Measurements from ENCODE around the gene SNRNP35. TPM values are rescaled to one million over a fixed set of nuclear protein-coding genes. Genes with fewer than 3 reads are reported as not detected.

SNRNP35 gene
- total RNA-seq, 1 donor from 2014 or later, result 11.5 TPM

- H3K4me3 ChIP-seq (ENCODE audit: insufficient read depth, low read depth, low read length), result no peak overlapping the region
- no peak overlapping the region for H2AFZ ChIP-seq (ENCODE audit: low read depth, low read length)
- Mint-ChIP-seq H3K4me1 (ENCODE audit: low read depth, unreplicated experiment) (no peaks in the 10 kb centered on the region), H3K9me3 (ENCODE audit: unreplicated experiment) (no peaks in the 10 kb centered on the region), H3K36me3 (ENCODE audit: low read depth, unreplicated experiment) (peaks cover 28% of the 10 kb centered on the region), H3K27ac (ENCODE audit: unreplicated experiment) (no peak overlapping the region), H3K27me3 (ENCODE audit: low read depth, unreplicated experiment) (no peaks in the 10 kb centered on the region), H3K4me3 (ENCODE audit: unreplicated experiment) (no peak overlapping the region)
- H3K27ac ChIP-seq (ENCODE audit: low read depth, low read length), result no peak overlapping the region
- no peak overlapping the region for H3K9ac ChIP-seq (ENCODE audit: low read length)
- H3K27me3 ChIP-seq (ENCODE audit: insufficient read depth, low read length), result no peaks in the 10 kb centered on the region
- no peaks in the 10 kb centered on the region for H3K4me1 ChIP-seq (ENCODE audit: insufficient read depth, low read length)
- H3K79me2 ChIP-seq (ENCODE audit: insufficient read depth, low read length), result no peaks in the 10 kb centered on the region
- H3K4me2 ChIP-seq (ENCODE audit: low read length), result no peak overlapping the region
- H3K9me3 ChIP-seq (ENCODE audit: insufficient read depth, low read depth, low read length), result no peaks in the 10 kb centered on the region
- no peaks in the 10 kb centered on the region for H3K36me3 ChIP-seq (ENCODE audit: insufficient read depth, low read length)
- FAIRE-seq (no peak), DNase-seq (ENCODE audit: low read depth) (no peak)
- H4K20me1 ChIP-seq (ENCODE audit: insufficient read depth, low read length), result no peaks in the 10 kb centered on the region
- TF ChIP-seq CTCF (IDR thresholded peaks at IDR 0.05; ENCODE audit: insufficient read depth, low read depth, low read length) (no peak), EZH2 (IDR thresholded peaks at IDR 0.05; ENCODE audit: insufficient read depth, low read length) (no peak)
Observed at GRCh38 chr12:123497065-123497464, 39.1 kb downstream of the SNRNP35 start.

GRCh38 chr12:123498126-123498825 is 40.3 kb downstream of the SNRNP35 start:
- TF ChIP-seq CTCF (IDR thresholded peaks at IDR 0.05; ENCODE audit: insufficient read depth, low read depth, low read length), result no peak
- TF ChIP-seq EZH2 (IDR thresholded peaks at IDR 0.05; ENCODE audit: insufficient read depth, low read length), result no peak
- Histone ChIP-seq H3K4me1 (ENCODE audit: insufficient read depth, low read length) (no peaks in the 10 kb centered on the region), H3K27ac (ENCODE audit: low read depth, low read length) (no peak overlapping the region), H3K4me3 (ENCODE audit: insufficient read depth, low read depth, low read length) (no peak overlapping the region), H3K27me3 (ENCODE audit: insufficient read depth, low read length) (no peaks in the 10 kb centered on the region), H4K20me1 (ENCODE audit: insufficient read depth, low read length) (no peaks in the 10 kb centered on the region), H2AFZ (ENCODE audit: low read depth, low read length) (no peak overlapping the region), H3K36me3 (ENCODE audit: insufficient read depth, low read length) (no peaks in the 10 kb centered on the region), H3K79me2 (ENCODE audit: insufficient read depth, low read length) (no peaks in the 10 kb centered on the region), H3K9me3 (ENCODE audit: insufficient read depth, low read depth, low read length) (no peaks in the 10 kb centered on the region), H3K4me2 (ENCODE audit: low read length) (no peak overlapping the region), H3K9ac (ENCODE audit: low read length) (no peak overlapping the region)
- H3K27me3 Mint-ChIP-seq (ENCODE audit: low read depth, unreplicated experiment), result no peaks in the 10 kb centered on the region
- DNase-seq (ENCODE audit: low read depth), result no peak
- H3K27ac Mint-ChIP-seq (ENCODE audit: unreplicated experiment), result no peak overlapping the region
- peaks cover 24% of the 10 kb centered on the region for H3K36me3 Mint-ChIP-seq (ENCODE audit: low read depth, unreplicated experiment)
- no peaks in the 10 kb centered on the region for H3K9me3 Mint-ChIP-seq (ENCODE audit: unreplicated experiment)
- H3K4me3 Mint-ChIP-seq (ENCODE audit: unreplicated experiment), result no peak overlapping the region
- no peak for FAIRE-seq
- H3K4me1 Mint-ChIP-seq (ENCODE audit: low read depth, unreplicated experiment), result no peaks in the 10 kb centered on the region

GRCh38 chr12:123499332-123499731 is 41.4 kb downstream of the SNRNP35 start:
- H2AFZ ChIP-seq (ENCODE audit: low read depth, low read length), result no peak overlapping the region
- H3K4me1 ChIP-seq (ENCODE audit: insufficient read depth, low read length), result no peaks in the 10 kb centered on the region
- FAIRE-seq (no peak), DNase-seq (ENCODE audit: low read depth) (no peak)
- Mint-ChIP-seq H3K27me3 (ENCODE audit: low read depth, unreplicated experiment) (no peaks in the 10 kb centered on the region), H3K36me3 (ENCODE audit: low read depth, unreplicated experiment) (peaks cover 28% of the 10 kb centered on the region), H3K4me1 (ENCODE audit: low read depth, unreplicated experiment) (no peaks in the 10 kb centered on the region), H3K4me3 (ENCODE audit: unreplicated experiment) (no peak overlapping the region), H3K9me3 (ENCODE audit: unreplicated experiment) (no peaks in the 10 kb centered on the region), H3K27ac (ENCODE audit: unreplicated experiment) (no peak overlapping the region)
- H4K20me1 ChIP-seq (ENCODE audit: insufficient read depth, low read length), result no peaks in the 10 kb centered on the region
- TF ChIP-seq CTCF (IDR thresholded peaks at IDR 0.05; ENCODE audit: insufficient read depth, low read depth, low read length) (no peak), EZH2 (IDR thresholded peaks at IDR 0.05; ENCODE audit: insufficient read depth, low read length) (no peak)
- no peaks in the 10 kb centered on the region for H3K9me3 ChIP-seq (ENCODE audit: insufficient read depth, low read depth, low read length)
- no peaks in the 10 kb centered on the region for H3K27me3 ChIP-seq (ENCODE audit: insufficient read depth, low read length)
- no peak overlapping the region for H3K27ac ChIP-seq (ENCODE audit: low read depth, low read length)
- H3K4me2 ChIP-seq (ENCODE audit: low read length), result no peak overlapping the region
- H3K4me3 ChIP-seq (ENCODE audit: insufficient read depth, low read depth, low read length), result no peak overlapping the region
- no peaks in the 10 kb centered on the region for H3K36me3 ChIP-seq (ENCODE audit: insufficient read depth, low read length)
- no peaks in the 10 kb centered on the region for H3K79me2 ChIP-seq (ENCODE audit: insufficient read depth, low read length)
- H3K9ac ChIP-seq (ENCODE audit: low read length), result no peak overlapping the region

Measured in astrocyte (in vitro differentiated cells and primary cell).